Transverse colon (tissue), 3 donors: ENCODE results near the gene CNTRL.

ENCODE experiments used
- CTCF ChIP-seq, 5 experiments: fragments of 200-600 bp in 3 of 5; fragments of 450-650 bp in 2 of 5; sonication (generic) in 3 of 5; IDR thresholded peaks; 1 replicate in 2 of 5; 2 replicates in 3 of 5; pipeline ENCODE4 v1.5.1; 2016 to 2017; ENCODE audit warnings: antibody characterized with exemption in 5 of 5, inconsistent platforms in 3 of 5, mild to moderate bottlenecking in 2 of 5, moderate library complexity in 1 of 5
- POLR2A ChIP-seq: fragments of 450-650 bp; IDR thresholded peaks from one replicate; pipeline ENCODE4 v1.6.1; 2016; ENCODE audit warnings: antibody characterized with exemption, mild to moderate bottlenecking, moderate library complexity

- TF ChIP-seq CTCF (IDR thresholded peaks at IDR 0.05) (no peak), POLR2A (no peak)
Observed at GRCh38 chr9:121118266-121118665, 43.5 kb downstream of the CNTRL start.
